GM12878 (cell line): ENCODE results near the gene RASAL3. TPM values are rescaled to one million over a fixed set of nuclear protein-coding genes. Genes with fewer than 3 reads are reported as not detected.

Experiments used
- EED ChIP-seq: sonication (generic); IDR thresholded peaks from 2 replicates; pipeline ENCODE4 v1.6.1; 2016; ENCODE audit warnings: antibody characterized with exemption, low read depth
- ETV6 ChIP-seq, 2 experiments: fragments of 450-650 bp in 1 of 2; IDR thresholded peaks in 1 of 2; conservative IDR thresholded peaks in 1 of 2; 2 replicates each; pipeline ENCODE4 v1.6.1; 2014; ENCODE audit warnings: antibody characterized with exemption in 1 of 2, borderline replicate concordance in 1 of 2, low read depth in 1 of 2, mild to moderate bottlenecking in 1 of 2, moderate library complexity in 1 of 2
- FOXK2 ChIP-seq: fragments of 450-650 bp; IDR thresholded peaks from 2 replicates; pipeline ENCODE4 v1.6.1; 2017; ENCODE audit warnings: mild to moderate bottlenecking, moderate library complexity
- IKZF2 ChIP-seq, 2 experiments: fragments of 450-650 bp; IDR thresholded peaks; 2 replicates each; pipeline ENCODE4 v1.6.1; 2017; ENCODE audit warnings: mild to moderate bottlenecking in 2 of 2, moderate library complexity in 2 of 2
- MTA3 ChIP-seq: IDR thresholded peaks from 2 replicates; pipeline ENCODE4 v1.6.1; 2012; ENCODE audit warnings: low read length, inconsistent platforms, borderline replicate concordance
- MXI1 ChIP-seq: fragments of 150-350 bp; IDR thresholded peaks from 2 replicates; pipeline ENCODE4 v1.6.1; 2011; ENCODE audit warnings: low read depth, mild to moderate bottlenecking, inconsistent platforms, low read length, improper control_type of control experiment
- MYC ChIP-seq: IDR thresholded peaks from 2 replicates; pipeline ENCODE4 v1.6.1; 2011; ENCODE audit warnings: mild to moderate bottlenecking, low read length, moderate library complexity, inconsistent platforms; ENCODE audit not compliant: insufficient read depth, insufficient replicate concordance, insufficient read length, severe bottlenecking
- NFIC ChIP-seq: IDR thresholded peaks from 2 replicates; pipeline ENCODE4 v1.6.1; 2012; ENCODE audit warnings: low read depth, mild to moderate bottlenecking, inconsistent platforms, low read length, moderate library complexity
- PML ChIP-seq: IDR thresholded peaks from 2 replicates; pipeline ENCODE4 v1.6.1; 2012; ENCODE audit warnings: low read length, inconsistent platforms
- RAD21 ChIP-seq: IDR thresholded peaks from 2 replicates; pipeline ENCODE4 v1.6.1; 2011; ENCODE audit warnings: mild to moderate bottlenecking, low read depth, low read length, moderate library complexity; ENCODE audit not compliant: insufficient read depth
- RBBP5 ChIP-seq: fragments of 200-600 bp; sonication (generic); conservative IDR thresholded peaks from 2 replicates; pipeline ENCODE4 v1.6.1; 2016
- RCOR1 ChIP-seq: conservative IDR thresholded peaks from 2 replicates; pipeline ENCODE4 v1.6.1; 2012; ENCODE audit warnings: low read depth, low read length, improper control_type of control experiment
- RELA ChIP-seq: fragments of 450-650 bp; IDR thresholded peaks from 2 replicates; pipeline ENCODE4 v1.8.0; 2014; ENCODE audit warnings: borderline replicate concordance; ENCODE audit not compliant: partially characterized antibody
- RUNX3 ChIP-seq: IDR thresholded peaks from 2 replicates; pipeline ENCODE4 v1.6.1; 2012; ENCODE audit warnings: low read length, inconsistent platforms
- SREBF1 ChIP-seq: IDR thresholded peaks from 2 replicates; pipeline ENCODE4 v1.6.1; 2012; ENCODE audit warnings: mild to moderate bottlenecking, low read length
- STAT1 ChIP-seq: fragments of 450-650 bp; conservative IDR thresholded peaks from 2 replicates; pipeline ENCODE4 v1.6.1; 2014; ENCODE audit warnings: antibody characterized with exemption, mild to moderate bottlenecking
- ZBED1 ChIP-seq: IDR thresholded peaks from 2 replicates; pipeline ENCODE4 v1.6.1; 2016; ENCODE audit warnings: borderline replicate concordance
- polyA plus RNA-seq, 11 experiments: library from polyadenylated mRNA; depleted of rRNA in 4 of 11; unstranded in 6 of 11; stranded (reverse) in 5 of 11; fragments of >200 nt; fragmentation: Nextera tagmentation in 4 of 11; fragmentation: Illumina TruSeq in 1 of 11; extraction: Ambion mirVana in 4 of 11; extraction: Trizol in 1 of 11; gene quantifications; 1 replicate in 1 of 11; 2 replicates in 10 of 11; pipeline versions ENCODE4 v1.2.1 to v1.2.3, GENCODE V29; 2011 to 2016; ENCODE audit warnings: inconsistent platforms in 2 of 11, missing spikeins in 2 of 11, low read depth in 1 of 11
- total RNA-seq, 4 experiments: library from RNA; depleted of rRNA in 3 of 4; stranded (reverse); fragments of >200 nt in 3 of 4; fragmentation: Illumina TruSeq in 1 of 4; extraction: Trizol in 1 of 4; gene quantifications; 2 replicates each; pipeline versions ENCODE4 v1.2.1 to v1.2.3, GENCODE V29; 2013 to 2021
- TF ChIP-seq, protein P1 (sequence below): fragments of 450-650 bp; formaldehyde crosslinking; IDR thresholded peaks from 2 replicates; pipeline ENCODE4 v1.4.0; 2020; ENCODE audit warnings: mild to moderate bottlenecking, moderate library complexity
- TF ChIP-seq, protein P2 (sequence below): fragments of 450-650 bp; conservative IDR thresholded peaks from 2 replicates; pipeline ENCODE4 v1.6.1; 2017; ENCODE audit warnings: mild to moderate bottlenecking, moderate library complexity
- TF ChIP-seq, protein P3 (sequence below): IDR thresholded peaks from 2 replicates; pipeline ENCODE4 v1.6.1; 2012; ENCODE audit warnings: low read depth, low read length, improper control_type of control experiment

RASAL3 gene
- total and polyA plus RNA-seq, 10 of the 15 experiments (the other 5 are each of a cell fraction or from before 2014, with no cell fraction given) = 1.7 to 81.3 (median 23.2) TPM

DNA sequence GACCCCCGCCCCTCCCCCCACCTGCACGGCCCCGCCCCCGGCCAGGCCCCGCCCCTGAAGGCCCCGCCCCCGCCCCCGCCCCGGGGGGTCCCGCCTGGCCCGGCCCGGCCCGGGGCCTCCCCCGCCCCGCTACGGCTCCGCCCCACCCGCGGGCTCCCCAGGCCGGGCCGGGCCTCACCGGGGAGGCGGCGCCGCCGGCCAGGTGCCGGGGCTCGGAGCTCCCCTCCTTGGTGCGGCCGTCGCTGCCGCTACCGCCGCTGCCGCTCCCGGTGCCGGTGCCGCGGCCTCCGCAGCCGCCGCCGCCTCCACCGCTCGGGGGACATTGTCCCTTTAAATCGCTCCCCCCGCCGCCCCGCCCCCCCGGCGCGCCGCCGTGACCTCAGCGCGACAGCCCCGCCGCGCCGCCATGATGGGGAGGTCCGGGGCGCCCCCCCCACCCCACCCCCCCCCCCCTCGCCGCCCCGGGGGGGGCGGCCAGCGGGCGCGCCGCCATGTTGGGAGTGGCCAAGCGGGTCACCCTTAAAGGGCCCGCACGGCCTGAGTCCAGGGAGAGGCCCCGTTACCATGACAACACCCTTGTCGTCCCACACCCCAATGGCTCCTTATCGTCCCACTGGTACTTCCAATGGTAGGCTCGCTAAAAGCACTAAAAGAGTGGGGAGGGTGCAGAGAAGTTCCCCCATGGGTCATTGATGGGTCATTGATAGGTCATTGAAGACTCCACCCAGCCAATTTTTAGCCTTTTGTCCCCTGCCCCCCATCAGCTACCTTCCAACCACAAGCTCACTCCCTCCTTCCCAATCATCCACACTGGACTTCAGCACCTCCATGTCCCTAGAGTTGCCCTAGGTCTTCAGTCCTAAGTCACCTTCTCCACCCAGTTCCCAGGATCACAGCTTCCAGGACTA is 14.5 kb downstream of the RASAL3 start, which contains the start of gene WIZ (continued):
- TF ChIP-seq, protein P1, sequence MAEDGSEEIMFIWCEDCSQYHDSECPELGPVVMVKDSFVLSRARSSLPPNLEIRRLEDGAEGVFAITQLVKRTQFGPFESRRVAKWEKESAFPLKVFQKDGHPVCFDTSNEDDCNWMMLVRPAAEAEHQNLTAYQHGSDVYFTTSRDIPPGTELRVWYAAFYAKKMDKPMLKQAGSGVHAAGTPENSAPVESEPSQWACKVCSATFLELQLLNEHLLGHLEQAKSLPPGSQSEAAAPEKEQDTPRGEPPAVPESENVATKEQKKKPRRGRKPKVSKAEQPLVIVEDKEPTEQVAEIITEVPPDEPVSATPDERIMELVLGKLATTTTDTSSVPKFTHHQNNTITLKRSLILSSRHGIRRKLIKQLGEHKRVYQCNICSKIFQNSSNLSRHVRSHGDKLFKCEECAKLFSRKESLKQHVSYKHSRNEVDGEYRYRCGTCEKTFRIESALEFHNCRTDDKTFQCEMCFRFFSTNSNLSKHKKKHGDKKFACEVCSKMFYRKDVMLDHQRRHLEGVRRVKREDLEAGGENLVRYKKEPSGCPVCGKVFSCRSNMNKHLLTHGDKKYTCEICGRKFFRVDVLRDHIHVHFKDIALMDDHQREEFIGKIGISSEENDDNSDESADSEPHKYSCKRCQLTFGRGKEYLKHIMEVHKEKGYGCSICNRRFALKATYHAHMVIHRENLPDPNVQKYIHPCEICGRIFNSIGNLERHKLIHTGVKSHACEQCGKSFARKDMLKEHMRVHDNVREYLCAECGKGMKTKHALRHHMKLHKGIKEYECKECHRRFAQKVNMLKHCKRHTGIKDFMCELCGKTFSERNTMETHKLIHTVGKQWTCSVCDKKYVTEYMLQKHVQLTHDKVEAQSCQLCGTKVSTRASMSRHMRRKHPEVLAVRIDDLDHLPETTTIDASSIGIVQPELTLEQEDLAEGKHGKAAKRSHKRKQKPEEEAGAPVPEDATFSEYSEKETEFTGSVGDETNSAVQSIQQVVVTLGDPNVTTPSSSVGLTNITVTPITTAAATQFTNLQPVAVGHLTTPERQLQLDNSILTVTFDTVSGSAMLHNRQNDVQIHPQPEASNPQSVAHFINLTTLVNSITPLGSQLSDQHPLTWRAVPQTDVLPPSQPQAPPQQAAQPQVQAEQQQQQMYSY (CRISPR knock-in tag) = no peak
- TF ChIP-seq, protein P2, sequence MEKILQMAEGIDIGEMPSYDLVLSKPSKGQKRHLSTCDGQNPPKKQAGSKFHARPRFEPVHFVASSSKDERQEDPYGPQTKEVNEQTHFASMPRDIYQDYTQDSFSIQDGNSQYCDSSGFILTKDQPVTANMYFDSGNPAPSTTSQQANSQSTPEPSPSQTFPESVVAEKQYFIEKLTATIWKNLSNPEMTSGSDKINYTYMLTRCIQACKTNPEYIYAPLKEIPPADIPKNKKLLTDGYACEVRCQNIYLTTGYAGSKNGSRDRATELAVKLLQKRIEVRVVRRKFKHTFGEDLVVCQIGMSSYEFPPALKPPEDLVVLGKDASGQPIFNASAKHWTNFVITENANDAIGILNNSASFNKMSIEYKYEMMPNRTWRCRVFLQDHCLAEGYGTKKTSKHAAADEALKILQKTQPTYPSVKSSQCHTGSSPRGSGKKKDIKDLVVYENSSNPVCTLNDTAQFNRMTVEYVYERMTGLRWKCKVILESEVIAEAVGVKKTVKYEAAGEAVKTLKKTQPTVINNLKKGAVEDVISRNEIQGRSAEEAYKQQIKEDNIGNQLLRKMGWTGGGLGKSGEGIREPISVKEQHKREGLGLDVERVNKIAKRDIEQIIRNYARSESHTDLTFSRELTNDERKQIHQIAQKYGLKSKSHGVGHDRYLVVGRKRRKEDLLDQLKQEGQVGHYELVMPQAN = 0 out of 2 replicates have a peak, but pooled peaks have one; percentile 41
- no peak for TF ChIP-seq MYC
- TF ChIP-seq IKZF2 (IDR thresholded peaks at IDR 0.05) = no peak
- no peak for TF ChIP-seq MXI1
- TF ChIP-seq ETV6 (conservative IDR thresholded peaks at IDR 0.05 in 1 of 2, IDR thresholded peaks at IDR 0.05 in 1 of 2; ENCODE audit: borderline replicate concordance in 1 of 2, low read depth in 1 of 2) = no peak
- no peak for TF ChIP-seq SREBF1
- TF ChIP-seq RBBP5 = no peak
- TF ChIP-seq NFIC = no peak
- no peak for TF ChIP-seq FOXK2
- no peak for TF ChIP-seq ZBED1
- TF ChIP-seq MTA3 = no peak
- no peak for TF ChIP-seq EED
- no peak for TF ChIP-seq RELA
- TF ChIP-seq RCOR1 = no peak
- no peak for TF ChIP-seq STAT1
- TF ChIP-seq RUNX3 = no peak
- no peak for TF ChIP-seq PML
- TF ChIP-seq, protein P3, sequence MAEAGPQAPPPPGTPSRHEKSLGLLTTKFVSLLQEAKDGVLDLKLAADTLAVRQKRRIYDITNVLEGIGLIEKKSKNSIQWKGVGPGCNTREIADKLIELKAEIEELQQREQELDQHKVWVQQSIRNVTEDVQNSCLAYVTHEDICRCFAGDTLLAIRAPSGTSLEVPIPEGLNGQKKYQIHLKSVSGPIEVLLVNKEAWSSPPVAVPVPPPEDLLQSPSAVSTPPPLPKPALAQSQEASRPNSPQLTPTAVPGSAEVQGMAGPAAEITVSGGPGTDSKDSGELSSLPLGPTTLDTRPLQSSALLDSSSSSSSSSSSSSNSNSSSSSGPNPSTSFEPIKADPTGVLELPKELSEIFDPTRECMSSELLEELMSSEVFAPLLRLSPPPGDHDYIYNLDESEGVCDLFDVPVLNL = no peak
- no peak for TF ChIP-seq RAD21
